Measurements from ENCODE around the gene CCDC171. TPM values are rescaled to one million over a fixed set of nuclear protein-coding genes. Genes with fewer than 3 reads are reported as not detected.

The CCDC171 gene
- total RNA-seq, 2 donors from 2014 or later: 2.3 TPM

DNA sequence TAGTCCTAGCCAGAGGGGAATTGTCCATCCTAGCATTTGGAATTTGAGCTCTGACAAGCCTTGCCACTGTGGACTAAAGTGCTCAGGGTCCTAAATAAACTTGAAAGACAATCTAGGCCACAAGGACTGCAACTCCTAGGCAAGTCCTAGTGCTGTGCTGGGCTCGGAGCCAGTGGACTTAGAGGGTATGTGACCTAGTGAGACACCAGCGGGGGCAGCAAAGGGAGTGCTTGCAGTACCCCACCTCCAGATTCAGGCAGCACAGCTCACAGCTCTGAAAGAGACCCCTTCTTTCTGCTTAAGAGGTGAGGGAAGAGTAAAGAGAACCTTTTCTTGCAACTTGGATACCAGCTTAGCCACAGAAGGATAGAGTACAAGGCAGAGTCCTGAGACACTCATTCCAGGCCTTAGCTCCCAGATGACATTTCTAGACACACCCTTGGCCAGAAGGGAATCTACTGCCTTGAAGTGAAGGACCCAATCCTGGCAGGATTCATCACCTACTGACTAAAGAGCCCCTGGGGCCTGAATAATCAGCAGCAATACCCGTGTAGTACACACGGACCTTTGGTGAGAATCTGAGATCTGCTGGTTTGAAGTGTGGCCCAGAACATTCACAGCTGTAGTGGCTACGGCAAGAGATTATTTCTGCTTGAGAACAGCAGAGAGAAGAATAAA lies 164.6 kb downstream of the CCDC171 start:
- H3K9ac ChIP-seq (ENCODE audit: low read depth in 2 of 2, low read length in 2 of 2): no peak overlapping the region
- intact Hi-C loops (cut with DNase I): no loop called here
- TF ChIP-seq, protein P1, sequence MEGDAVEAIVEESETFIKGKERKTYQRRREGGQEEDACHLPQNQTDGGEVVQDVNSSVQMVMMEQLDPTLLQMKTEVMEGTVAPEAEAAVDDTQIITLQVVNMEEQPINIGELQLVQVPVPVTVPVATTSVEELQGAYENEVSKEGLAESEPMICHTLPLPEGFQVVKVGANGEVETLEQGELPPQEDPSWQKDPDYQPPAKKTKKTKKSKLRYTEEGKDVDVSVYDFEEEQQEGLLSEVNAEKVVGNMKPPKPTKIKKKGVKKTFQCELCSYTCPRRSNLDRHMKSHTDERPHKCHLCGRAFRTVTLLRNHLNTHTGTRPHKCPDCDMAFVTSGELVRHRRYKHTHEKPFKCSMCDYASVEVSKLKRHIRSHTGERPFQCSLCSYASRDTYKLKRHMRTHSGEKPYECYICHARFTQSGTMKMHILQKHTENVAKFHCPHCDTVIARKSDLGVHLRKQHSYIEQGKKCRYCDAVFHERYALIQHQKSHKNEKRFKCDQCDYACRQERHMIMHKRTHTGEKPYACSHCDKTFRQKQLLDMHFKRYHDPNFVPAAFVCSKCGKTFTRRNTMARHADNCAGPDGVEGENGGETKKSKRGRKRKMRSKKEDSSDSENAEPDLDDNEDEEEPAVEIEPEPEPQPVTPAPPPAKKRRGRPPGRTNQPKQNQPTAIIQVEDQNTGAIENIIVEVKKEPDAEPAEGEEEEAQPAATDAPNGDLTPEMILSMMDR (IDR thresholded peaks at IDR 0.05): no peak
- no peaks in the 10 kb centered on the region for H3K36me3 ChIP-seq
- DNase-seq: no peak
- no peaks in the 10 kb centered on the region for H3K4me1 ChIP-seq
- H3K27me3 ChIP-seq: no peaks in the 10 kb centered on the region
- no peak overlapping the region for H3K27ac ChIP-seq
- no peaks in the 10 kb centered on the region for H3K9me3 ChIP-seq
- no peak overlapping the region for H3K4me3 ChIP-seq

DNA sequence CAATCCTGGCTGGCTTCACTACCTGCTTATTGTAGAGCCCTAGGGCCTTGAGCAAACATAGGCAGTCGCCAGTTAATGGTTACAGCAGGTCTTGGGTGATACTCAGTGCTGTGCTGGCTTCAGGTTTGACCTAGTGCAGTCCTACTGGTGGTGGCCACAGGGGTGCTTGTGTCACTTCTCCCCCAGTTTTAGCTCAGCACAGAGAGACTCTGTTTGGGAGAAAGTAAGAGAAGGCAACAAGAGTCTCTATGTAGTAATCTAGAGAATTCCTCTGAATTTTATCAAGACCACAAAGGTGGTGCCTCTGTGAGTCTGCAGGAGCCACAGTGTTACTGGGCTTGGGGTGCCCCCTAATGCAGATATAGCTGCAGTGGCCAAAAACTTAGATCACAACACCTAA lies 165.6 kb downstream of the CCDC171 start:
- Histone ChIP-seq H3K27ac (no peak overlapping the region), H3K27me3 (no peaks in the 10 kb centered on the region), H3K9me3 (no peaks in the 10 kb centered on the region), H3K4me1 (no peaks in the 10 kb centered on the region), H3K36me3 (no peaks in the 10 kb centered on the region), H3K9ac (ENCODE audit: low read depth in 2 of 2, low read length in 2 of 2) (no peak overlapping the region), H3K4me3 (no peak overlapping the region)
- TF ChIP-seq, protein P1 (IDR thresholded peaks at IDR 0.05): no peak
- intact Hi-C loops (cut with DNase I): no loop called here
- DNase-seq: no peak

DNA sequence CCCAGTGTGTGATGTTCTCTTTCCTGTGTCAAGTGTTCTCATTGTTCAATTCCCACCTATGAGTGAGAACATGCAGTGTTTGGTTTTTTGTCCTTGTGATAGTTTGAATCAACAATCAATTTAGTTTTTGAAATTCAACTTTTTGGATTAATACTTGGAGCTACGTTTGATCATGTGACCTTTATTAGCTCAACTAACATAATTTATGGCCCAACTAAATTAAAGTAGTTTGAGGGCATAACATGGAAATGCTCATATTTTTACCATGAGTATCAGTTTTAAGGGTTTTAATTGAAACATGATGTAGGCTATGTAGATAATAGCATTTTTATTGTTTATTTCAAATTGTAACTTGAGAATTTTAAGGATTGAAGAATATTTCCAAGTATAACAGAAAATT lies 168.0 kb downstream of the CCDC171 start:
- Histone ChIP-seq H3K4me1 (no peaks in the 10 kb centered on the region), H3K36me3 (no peaks in the 10 kb centered on the region), H3K4me3 (no peak overlapping the region), H3K9ac (ENCODE audit: low read depth in 2 of 2, low read length in 2 of 2) (no peak overlapping the region), H3K9me3 (no peaks in the 10 kb centered on the region), H3K27ac (no peak overlapping the region), H3K27me3 (no peaks in the 10 kb centered on the region)
- TF ChIP-seq, protein P1 (IDR thresholded peaks at IDR 0.05): no peak
- no peak for DNase-seq
- intact Hi-C loops (cut with DNase I): no loop called here

DNA sequence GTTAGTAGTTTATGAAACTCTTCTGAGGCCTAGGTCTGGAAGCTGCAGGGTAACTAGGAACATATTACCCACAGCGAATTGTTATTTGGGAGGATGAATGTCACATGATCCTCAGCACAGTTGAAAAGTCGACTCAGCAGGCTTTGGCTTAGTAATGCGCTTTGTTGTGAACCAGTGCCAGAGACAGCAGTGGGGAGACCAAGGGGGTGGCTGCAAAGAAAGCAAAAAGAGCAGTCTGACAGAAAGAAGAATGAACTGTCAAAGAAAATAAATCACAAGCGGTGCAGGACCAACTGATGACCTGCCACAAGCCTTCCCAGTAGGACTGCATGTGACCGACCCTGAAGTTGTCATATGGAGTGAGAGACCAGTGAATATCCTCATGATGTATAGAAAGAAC lies 170.0 kb downstream of the CCDC171 start:
- Histone ChIP-seq H3K27ac (no peak overlapping the region), H3K27me3 (no peaks in the 10 kb centered on the region), H3K4me3 (no peak overlapping the region), H3K9ac (ENCODE audit: low read depth in 2 of 2, low read length in 2 of 2) (no peak overlapping the region), H3K4me1 (no peaks in the 10 kb centered on the region), H3K9me3 (no peaks in the 10 kb centered on the region), H3K36me3 (no peaks in the 10 kb centered on the region)
- intact Hi-C loops (cut with DNase I): no loop called here
- DNase-seq: no peak
- TF ChIP-seq, protein P1 (IDR thresholded peaks at IDR 0.05): no peak

DNA sequence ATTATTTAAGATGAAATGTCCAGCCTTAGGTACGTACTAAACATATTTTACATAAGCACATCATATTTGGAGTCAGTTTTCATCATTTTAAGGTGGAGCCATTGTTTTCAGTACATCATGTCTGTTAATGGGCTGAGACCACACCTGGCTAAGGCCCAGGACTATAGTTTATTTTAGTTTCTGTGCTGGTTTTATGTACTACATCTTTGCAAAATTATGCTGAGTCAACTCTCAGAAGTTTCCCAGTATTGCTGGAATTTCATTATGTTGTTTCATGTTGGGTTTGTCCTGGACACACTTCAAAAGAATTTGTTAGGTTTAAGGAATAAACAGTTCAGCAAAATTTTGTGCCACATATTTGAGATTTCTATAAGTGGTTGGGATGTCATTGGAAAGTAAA lies 171.2 kb downstream of the CCDC171 start:
- Histone ChIP-seq H3K27me3 (no peaks in the 10 kb centered on the region), H3K4me1 (no peaks in the 10 kb centered on the region), H3K9ac (ENCODE audit: low read depth in 2 of 2, low read length in 2 of 2) (no peak overlapping the region), H3K9me3 (no peaks in the 10 kb centered on the region), H3K27ac (no peak overlapping the region), H3K36me3 (no peaks in the 10 kb centered on the region), H3K4me3 (no peak overlapping the region)
- intact Hi-C loops (cut with DNase I): no loop called here
- TF ChIP-seq, protein P1 (IDR thresholded peaks at IDR 0.05): no peak
- no peak for DNase-seq

Measured in colonic mucosa (tissue), 4 donors.